Measurements from ENCODE around the gene UFSP1.
"Not testable (repeated sequence)": the region's sequence is repeated elsewhere in the genome, so short reads cannot be mapped to it uniquely, and the experiment has no call there.

Gene UFSP1

DNA sequence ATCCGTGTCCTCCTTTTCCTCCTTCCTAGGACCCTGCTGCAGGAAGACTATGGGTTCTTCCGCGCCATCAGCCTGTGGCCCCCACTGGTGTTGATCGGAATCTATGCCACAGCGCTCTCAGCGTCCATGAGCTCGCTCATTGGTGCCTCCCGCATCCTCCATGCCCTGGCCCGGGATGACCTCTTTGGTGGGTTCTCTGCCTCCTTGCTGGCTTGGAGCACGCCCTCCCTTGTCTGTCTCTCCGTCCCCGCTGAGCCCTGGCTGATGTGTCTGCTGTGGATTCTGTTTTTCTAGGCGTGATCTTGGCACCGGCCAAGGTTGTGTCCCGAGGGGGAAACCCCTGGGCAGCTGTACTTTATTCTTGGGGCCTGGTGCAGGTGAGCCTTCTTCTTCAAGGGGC is 29.7 kb downstream of the UFSP1 start:
- TF ChIP-seq ZFP30 (CRISPR knock-in tag; IDR thresholded peaks at IDR 0.05) (no peak), TCF4 (CRISPR knock-in tag; IDR thresholded peaks at IDR 0.05; ENCODE audit: borderline replicate concordance) (no peak), ZNF70 (CRISPR knock-in tag; IDR thresholded peaks at IDR 0.05) (no peak), ZFP3 (CRISPR knock-in tag; IDR thresholded peaks at IDR 0.05) (no peak), RARB (CRISPR knock-in tag; IDR thresholded peaks at IDR 0.05) (no peak), TOX (CRISPR knock-in tag; IDR thresholded peaks at IDR 0.05; ENCODE audit: borderline replicate concordance) (no peak), ZC3H10 (CRISPR knock-in tag; IDR thresholded peaks at IDR 0.05) (no peak), CSDC2 (CRISPR knock-in tag; IDR thresholded peaks at IDR 0.05) (no peak), BACH2 (CRISPR knock-in tag; IDR thresholded peaks at IDR 0.05; ENCODE audit: borderline replicate concordance) (no peak)
- TF ChIP-seq, protein P1, sequence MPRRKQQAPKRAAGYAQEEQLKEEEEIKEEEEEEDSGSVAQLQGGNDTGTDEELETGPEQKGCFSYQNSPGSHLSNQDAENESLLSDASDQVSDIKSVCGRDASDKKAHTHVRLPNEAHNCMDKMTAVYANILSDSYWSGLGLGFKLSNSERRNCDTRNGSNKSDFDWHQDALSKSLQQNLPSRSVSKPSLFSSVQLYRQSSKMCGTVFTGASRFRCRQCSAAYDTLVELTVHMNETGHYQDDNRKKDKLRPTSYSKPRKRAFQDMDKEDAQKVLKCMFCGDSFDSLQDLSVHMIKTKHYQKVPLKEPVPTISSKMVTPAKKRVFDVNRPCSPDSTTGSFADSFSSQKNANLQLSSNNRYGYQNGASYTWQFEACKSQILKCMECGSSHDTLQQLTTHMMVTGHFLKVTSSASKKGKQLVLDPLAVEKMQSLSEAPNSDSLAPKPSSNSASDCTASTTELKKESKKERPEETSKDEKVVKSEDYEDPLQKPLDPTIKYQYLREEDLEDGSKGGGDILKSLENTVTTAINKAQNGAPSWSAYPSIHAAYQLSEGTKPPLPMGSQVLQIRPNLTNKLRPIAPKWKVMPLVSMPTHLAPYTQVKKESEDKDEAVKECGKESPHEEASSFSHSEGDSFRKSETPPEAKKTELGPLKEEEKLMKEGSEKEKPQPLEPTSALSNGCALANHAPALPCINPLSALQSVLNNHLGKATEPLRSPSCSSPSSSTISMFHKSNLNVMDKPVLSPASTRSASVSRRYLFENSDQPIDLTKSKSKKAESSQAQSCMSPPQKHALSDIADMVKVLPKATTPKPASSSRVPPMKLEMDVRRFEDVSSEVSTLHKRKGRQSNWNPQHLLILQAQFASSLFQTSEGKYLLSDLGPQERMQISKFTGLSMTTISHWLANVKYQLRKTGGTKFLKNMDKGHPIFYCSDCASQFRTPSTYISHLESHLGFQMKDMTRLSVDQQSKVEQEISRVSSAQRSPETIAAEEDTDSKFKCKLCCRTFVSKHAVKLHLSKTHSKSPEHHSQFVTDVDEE (CRISPR knock-in tag; IDR thresholded peaks at IDR 0.05), result no peak
- TF ChIP-seq, protein P2, sequence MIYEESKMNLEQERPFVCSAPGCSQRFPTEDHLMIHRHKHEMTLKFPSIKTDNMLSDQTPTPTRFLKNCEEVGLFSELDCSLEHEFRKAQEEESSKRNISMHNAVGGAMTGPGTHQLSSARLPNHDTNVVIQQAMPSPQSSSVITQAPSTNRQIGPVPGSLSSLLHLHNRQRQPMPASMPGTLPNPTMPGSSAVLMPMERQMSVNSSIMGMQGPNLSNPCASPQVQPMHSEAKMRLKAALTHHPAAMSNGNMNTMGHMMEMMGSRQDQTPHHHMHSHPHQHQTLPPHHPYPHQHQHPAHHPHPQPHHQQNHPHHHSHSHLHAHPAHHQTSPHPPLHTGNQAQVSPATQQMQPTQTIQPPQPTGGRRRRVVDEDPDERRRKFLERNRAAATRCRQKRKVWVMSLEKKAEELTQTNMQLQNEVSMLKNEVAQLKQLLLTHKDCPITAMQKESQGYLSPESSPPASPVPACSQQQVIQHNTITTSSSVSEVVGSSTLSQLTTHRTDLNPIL (CRISPR knock-in tag; IDR thresholded peaks at IDR 0.05; ENCODE audit: low read depth), result no peak
- TF ChIP-seq, protein P3, sequence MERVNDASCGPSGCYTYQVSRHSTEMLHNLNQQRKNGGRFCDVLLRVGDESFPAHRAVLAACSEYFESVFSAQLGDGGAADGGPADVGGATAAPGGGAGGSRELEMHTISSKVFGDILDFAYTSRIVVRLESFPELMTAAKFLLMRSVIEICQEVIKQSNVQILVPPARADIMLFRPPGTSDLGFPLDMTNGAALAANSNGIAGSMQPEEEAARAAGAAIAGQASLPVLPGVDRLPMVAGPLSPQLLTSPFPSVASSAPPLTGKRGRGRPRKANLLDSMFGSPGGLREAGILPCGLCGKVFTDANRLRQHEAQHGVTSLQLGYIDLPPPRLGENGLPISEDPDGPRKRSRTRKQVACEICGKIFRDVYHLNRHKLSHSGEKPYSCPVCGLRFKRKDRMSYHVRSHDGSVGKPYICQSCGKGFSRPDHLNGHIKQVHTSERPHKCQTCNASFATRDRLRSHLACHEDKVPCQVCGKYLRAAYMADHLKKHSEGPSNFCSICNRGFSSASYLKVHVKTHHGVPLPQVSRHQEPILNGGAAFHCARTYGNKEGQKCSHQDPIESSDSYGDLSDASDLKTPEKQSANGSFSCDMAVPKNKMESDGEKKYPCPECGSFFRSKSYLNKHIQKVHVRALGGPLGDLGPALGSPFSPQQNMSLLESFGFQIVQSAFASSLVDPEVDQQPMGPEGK (CRISPR knock-in tag; IDR thresholded peaks at IDR 0.05; ENCODE audit: borderline replicate concordance), result no peak
- TF ChIP-seq, protein P4, sequence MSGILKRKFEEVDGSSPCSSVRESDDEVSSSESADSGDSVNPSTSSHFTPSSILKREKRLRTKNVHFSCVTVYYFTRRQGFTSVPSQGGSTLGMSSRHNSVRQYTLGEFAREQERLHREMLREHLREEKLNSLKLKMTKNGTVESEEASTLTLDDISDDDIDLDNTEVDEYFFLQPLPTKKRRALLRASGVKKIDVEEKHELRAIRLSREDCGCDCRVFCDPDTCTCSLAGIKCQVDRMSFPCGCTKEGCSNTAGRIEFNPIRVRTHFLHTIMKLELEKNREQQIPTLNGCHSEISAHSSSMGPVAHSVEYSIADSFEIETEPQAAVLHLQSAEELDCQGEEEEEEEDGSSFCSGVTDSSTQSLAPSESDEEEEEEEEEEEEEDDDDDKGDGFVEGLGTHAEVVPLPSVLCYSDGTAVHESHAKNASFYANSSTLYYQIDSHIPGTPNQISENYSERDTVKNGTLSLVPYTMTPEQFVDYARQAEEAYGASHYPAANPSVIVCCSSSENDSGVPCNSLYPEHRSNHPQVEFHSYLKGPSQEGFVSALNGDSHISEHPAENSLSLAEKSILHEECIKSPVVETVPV (CRISPR knock-in tag; IDR thresholded peaks at IDR 0.05), result no peak

DNA sequence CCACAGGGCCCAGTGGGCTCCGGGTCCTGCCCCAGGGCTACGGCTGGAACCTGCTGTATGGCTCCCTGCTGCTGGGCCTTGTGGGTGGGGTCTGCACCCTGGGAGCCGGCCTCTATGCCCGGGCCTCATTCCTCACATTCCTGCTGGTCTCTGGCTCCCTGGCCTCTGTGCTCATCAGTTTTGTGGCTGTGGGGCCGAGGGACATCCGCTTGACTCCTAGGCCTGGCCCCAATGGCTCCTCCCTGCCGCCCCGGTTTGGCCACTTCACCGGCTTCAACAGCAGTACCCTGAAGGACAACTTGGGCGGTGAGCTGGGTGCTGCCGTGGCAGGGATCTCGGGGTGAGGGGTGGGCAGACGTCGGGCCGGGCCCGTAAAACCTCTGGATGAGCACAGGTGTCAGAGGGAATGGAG is 32.6 kb downstream of the UFSP1 start:
- TF ChIP-seq, protein P1 (CRISPR knock-in tag; IDR thresholded peaks at IDR 0.05), result no peak
- TF ChIP-seq TCF4 (CRISPR knock-in tag; IDR thresholded peaks at IDR 0.05; ENCODE audit: borderline replicate concordance) (no peak), GLIS3 (CRISPR knock-in tag; IDR thresholded peaks at IDR 0.05) (no peak)
- no peak for ATAC-seq

More for the DNA sequence above, 29.7 kb downstream of the UFSP1 start:
- ATAC-seq, result no peak

DNA sequence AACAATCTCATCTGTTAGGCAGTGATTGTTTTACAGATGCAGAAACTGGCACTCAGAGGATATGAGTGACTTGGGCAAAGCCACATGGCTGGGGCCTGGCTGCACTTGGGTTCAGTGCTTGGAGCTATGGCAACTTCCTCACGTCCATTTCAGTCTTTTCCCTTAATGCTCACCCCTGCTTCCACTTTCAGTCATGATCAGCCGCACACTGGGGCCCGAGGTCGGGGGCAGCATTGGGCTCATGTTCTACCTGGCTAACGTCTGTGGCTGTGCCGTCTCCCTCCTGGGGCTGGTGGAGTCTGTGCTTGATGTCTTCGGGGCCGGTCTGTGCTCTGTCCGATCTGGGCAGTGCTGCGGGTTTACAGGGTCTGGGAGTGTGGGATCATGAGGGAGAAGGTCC is 34.0 kb downstream of the UFSP1 start:
- no peak for ATAC-seq
- TF ChIP-seq BACH2 (CRISPR knock-in tag; IDR thresholded peaks at IDR 0.05; ENCODE audit: borderline replicate concordance) (no peak), ZC3H10 (CRISPR knock-in tag; IDR thresholded peaks at IDR 0.05) (no peak), TOX (CRISPR knock-in tag; IDR thresholded peaks at IDR 0.05; ENCODE audit: borderline replicate concordance) (no peak), ZFP3 (CRISPR knock-in tag; IDR thresholded peaks at IDR 0.05) (no peak)

DNA sequence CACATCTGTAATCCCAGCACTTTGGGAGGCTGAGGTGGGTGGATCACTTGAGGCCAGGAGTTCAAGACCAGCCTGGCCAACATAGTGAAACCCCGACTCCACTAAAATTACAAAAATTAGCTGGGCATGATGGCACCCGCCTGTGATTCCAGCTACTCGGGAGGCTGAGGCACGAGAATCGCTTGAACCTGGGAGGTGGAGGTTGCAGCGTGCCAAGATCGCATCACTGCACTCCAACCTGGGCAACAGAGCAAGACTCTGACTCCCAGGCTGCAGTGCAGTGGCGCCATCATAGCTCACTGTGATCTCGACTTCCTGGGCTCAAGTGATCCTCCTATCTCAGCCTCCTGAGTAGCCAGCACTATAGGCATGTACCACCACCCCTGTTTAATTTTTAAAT is 34.6 kb downstream of the UFSP1 start:
- not testable (repeated sequence) for ATAC-seq

Measured in SK-N-SH treated with all-trans-retinoic acid at 6 μM for 48 hours (cell line).